ENCODE data around the gene ARSG.

DNA sequence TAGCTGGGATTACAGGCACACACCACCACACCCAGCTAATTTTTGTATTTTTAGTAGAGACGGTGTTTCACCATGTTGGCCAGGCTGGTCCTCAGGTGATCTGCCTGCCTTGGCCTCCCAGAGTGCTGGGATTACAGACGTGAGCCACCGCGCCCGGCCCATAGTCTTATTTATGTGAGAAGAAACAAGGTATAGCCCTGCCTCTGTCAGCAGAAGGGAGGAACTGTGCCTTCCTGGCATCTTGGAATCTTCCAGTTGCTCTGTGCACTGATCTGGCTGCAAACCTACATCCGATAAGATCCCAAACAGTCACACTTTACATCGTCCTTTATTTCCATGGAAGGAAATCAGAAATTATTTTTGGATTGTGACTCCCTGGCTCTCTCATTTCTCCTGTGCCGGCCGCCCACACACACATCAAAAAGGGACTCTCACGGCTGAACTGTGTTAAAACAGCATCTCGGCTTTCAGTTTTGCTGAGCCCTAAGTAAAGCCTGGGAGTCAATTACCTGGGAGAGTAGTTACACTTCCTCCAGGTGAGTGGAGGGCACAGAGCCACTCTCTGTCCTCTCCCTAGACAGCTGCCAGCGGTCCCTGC is 142.7 kb downstream of the ARSG start:
- TF ChIP-seq EZH2 (IDR thresholded peaks at IDR 0.05) (no peak), EZH2phosphoT487 (IDR thresholded peaks at IDR 0.05) (no peak)
- TF ChIP-seq, protein P1, sequence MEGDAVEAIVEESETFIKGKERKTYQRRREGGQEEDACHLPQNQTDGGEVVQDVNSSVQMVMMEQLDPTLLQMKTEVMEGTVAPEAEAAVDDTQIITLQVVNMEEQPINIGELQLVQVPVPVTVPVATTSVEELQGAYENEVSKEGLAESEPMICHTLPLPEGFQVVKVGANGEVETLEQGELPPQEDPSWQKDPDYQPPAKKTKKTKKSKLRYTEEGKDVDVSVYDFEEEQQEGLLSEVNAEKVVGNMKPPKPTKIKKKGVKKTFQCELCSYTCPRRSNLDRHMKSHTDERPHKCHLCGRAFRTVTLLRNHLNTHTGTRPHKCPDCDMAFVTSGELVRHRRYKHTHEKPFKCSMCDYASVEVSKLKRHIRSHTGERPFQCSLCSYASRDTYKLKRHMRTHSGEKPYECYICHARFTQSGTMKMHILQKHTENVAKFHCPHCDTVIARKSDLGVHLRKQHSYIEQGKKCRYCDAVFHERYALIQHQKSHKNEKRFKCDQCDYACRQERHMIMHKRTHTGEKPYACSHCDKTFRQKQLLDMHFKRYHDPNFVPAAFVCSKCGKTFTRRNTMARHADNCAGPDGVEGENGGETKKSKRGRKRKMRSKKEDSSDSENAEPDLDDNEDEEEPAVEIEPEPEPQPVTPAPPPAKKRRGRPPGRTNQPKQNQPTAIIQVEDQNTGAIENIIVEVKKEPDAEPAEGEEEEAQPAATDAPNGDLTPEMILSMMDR (IDR thresholded peaks at IDR 0.05): no peak
